NCI-H510A treated with DMSO at 0.1 percent for 48 hours (cell line): ENCODE measurements around the gene MTMR12.

Experiments used
- DNase-seq: peaks from one replicate; lab custom pipeline; 2025; lab: John Stamatoyannopoulos, UW

MTMR12 gene

DNA sequence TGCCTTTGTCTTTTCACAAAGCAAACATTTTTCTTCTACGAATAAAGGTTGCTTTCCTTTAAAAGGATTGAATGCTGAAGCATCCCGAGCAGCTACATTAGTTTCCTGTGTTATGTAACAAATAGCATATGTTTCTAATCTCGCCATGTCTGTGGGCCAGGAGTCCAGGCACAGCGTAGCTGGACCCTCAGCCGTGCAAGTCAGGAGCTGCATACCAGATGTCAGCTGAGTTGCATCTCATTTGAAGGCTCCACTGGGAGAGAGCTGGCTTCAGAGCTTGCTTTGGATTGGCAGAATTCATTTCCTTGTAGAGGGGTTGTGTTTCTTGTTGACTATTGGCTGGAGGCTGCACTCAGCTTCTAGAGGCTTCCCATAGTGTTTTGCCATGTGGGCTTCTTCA lies 122.6 kb downstream of the MTMR12 start:
- no peak for DNase-seq

DNA sequence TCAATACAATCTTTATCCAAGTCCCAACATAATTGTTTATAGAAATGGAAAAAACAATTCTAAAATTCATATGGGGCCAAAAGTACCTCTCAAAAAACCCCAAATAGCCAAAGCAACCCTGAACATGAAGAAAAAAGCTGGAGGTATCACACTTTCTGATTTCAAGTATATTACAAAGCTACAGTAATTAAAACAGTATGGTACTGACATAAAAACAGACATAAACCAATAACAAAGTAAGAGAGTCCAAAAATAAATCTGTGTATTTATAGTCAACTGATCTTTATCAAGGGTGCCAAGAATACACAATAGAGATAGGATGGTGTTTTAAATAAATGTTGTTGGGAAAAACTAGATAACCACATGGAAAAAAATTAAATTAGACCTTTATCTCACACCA lies 125.1 kb downstream of the MTMR12 start:
- DNase-seq, result no peak

DNA sequence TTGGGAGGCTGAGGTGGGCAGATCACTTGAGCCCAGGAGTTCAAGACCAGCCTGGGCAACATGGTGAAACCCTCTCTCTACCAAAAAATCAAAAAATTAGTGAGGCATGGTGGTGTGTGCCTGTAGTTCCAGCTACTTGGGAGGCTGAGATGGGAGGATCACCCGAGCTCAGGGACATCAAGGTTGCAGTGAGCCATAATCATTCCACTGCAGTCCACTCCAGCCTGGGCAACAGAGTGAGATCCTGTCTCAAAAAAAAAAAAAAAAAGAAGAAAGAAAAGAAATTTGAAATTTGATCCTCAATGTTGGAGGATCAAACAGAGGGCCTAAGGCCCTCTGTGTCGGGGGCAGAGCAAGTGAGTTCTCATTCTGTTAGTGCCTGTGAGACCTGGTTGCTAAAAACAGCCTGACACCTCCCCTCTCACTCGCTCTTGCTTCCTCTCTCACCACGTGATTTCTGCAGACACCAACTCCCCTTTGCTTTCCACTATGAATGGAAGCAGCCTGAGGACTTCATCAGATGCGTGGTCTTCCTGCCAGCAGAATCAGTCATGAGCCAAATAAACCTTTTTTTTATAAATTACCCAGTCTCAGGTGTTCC lies 130.2 kb downstream of the MTMR12 start:
- no peak for DNase-seq
